Fibroblast of pulmonary artery (primary cell): ENCODE results near the gene SLC39A3.

Source experiments
- DNase-seq: peaks from one replicate; pipeline ENCODE4 v3.0.0-alpha.2; 2010; ENCODE audit warnings: low read depth
- H3K4me3 ChIP-seq: replicated peaks from 2 replicates; pipeline ENCODE4 v1.5.1; 2011; ENCODE audit warnings: low read depth, mild to moderate bottlenecking, control low read depth, low read length, moderate library complexity
- CTCF ChIP-seq: IDR thresholded peaks from 2 replicates; pipeline ENCODE4 v1.5.1; 2011; ENCODE audit warnings: mild to moderate bottlenecking, control low read depth, low read length, inconsistent platforms; ENCODE audit errors: missing control alignments

The SLC39A3 gene

GRCh38 chr19:2766594-2767372, 27.0 kb upstream of the SLC39A3 start:
- no peak for TF ChIP-seq CTCF

GRCh38 chr19:2765376-2765775, 25.6 kb upstream of the SLC39A3 start:
- no peak for TF ChIP-seq CTCF

More at GRCh38 chr19:2766594-2767372, 27.0 kb upstream of the SLC39A3 start:
- no peak for DNase-seq
- no peak overlapping the region for H3K4me3 ChIP-seq

GRCh38 chr19:2764945-2765344, 25.1 kb upstream of the SLC39A3 start:
- TF ChIP-seq CTCF: no peak
- no peak overlapping the region for H3K4me3 ChIP-seq
- no peak for DNase-seq

More at GRCh38 chr19:2765376-2765775, 25.6 kb upstream of the SLC39A3 start:
- H3K4me3 ChIP-seq: no peak overlapping the region
- DNase-seq: no peak

- DNase-seq: no peak
- H3K4me3 ChIP-seq: no peak overlapping the region
- no peak for TF ChIP-seq CTCF
These were observed 23.9 kb upstream of the SLC39A3 start for GRCh38 chr19:2763687-2764086.

GRCh38 chr19:2762783-2763496, 23.1 kb upstream of the SLC39A3 start:
- H3K4me3 ChIP-seq: no peak overlapping the region
- no peak for TF ChIP-seq CTCF
- no peak for DNase-seq

GRCh38 chr19:2761876-2762782, 22.3 kb upstream of the SLC39A3 start:
- no peak for DNase-seq
- no peak overlapping the region for H3K4me3 ChIP-seq
- TF ChIP-seq CTCF: no peak
